HepG2 (cell line): ENCODE data around the gene KLHL30. TPM values are rescaled to one million over a fixed set of nuclear protein-coding genes. Genes with fewer than 3 reads are reported as not detected.

Experiments used
- ATAC-seq: fragments of 200-7000 bp; cut with Tn5 transposase; 3 replicates; pipeline ENCODE4 v1.9.1; 2020; ENCODE audit warnings: mild to moderate bottlenecking, moderate library complexity
- BruUV-seq: library from RNA; stranded (reverse); fragments of 400-500 nt; replicated peaks from 2 replicates; lab custom pipeline; 2021; lab: Mats Ljungman, UMichigan
- CTCF ChIA-PET: fragments of 300-600 bp; formaldehyde crosslinking; extraction: SDS; loops from one replicate; lab custom pipeline; 2021; ENCODE audit warnings: low total read pairs, inconsistent platforms, low intra/inter-chr PET ratio; lab: Yijun Ruan, JAX
- POLR2A ChIA-PET: fragments of 350-600 bp; sonication (Branson Sonifier 250); formaldehyde crosslinking; loops from one replicate; lab custom pipeline; 2020; ENCODE audit warnings: antibody characterized with exemption, inconsistent platforms; lab: Yijun Ruan, JAX
- DNase-seq: peaks from one replicate; pipeline ENCODE4 v3.0.0-alpha.2; 2015; ENCODE audit warnings: low spot score
- FAIRE-seq: peaks from 3 replicates; lab custom pipeline; 2011; peaks lifted over from hg19 to GRCh38; lab: Jason Lieb, UNC
- H2AFZ ChIP-seq: one replicate; pipeline ENCODE4 v1.6.1; 2011; ENCODE audit warnings: low read length, inconsistent platforms
- H3K27ac ChIP-seq: fragments of 300-600 bp; 3 replicates; pipeline ENCODE4 v1.8.0; 2011; ENCODE audit warnings: mixed run types, mild to moderate bottlenecking, mixed read lengths, low read length, inconsistent platforms; ENCODE audit not compliant: insufficient read depth; ENCODE audit errors: extremely low read length
- H3K27me3 ChIP-seq, 2 experiments: fragments of 200-600 bp in 1 of 2; 2 replicates in 1 of 2; 3 replicates in 1 of 2; pipeline versions ENCODE4 v1.6.0 to v1.8.0; 2011; ENCODE audit warnings: low read length in 2 of 2, mild to moderate bottlenecking in 2 of 2, moderate library complexity in 2 of 2, inconsistent platforms in 1 of 2; ENCODE audit not compliant: insufficient read depth in 2 of 2, control insufficient read depth in 1 of 2
- H3K36me3 ChIP-seq, 2 experiments: fragments of 200-600 bp in 1 of 2; replicated peaks in 1 of 2; 2 replicates in 1 of 2; 3 replicates in 1 of 2; pipeline versions ENCODE4 v1.5.1 to v1.8.0; 2011; ENCODE audit warnings: low read length in 2 of 2, inconsistent platforms in 1 of 2; ENCODE audit not compliant: insufficient read depth in 2 of 2, control insufficient read depth in 1 of 2
- H3K4me1 ChIP-seq: 2 replicates; pipeline ENCODE4 v1.5.1; 2012; ENCODE audit warnings: low read length, inconsistent platforms; ENCODE audit not compliant: insufficient read depth
- H3K4me2 ChIP-seq: 2 replicates; pipeline ENCODE4 v1.6.0; 2011; ENCODE audit warnings: low read depth, low read length, inconsistent platforms
- H3K4me3 ChIP-seq, 3 experiments: fragments of 200-600 bp in 1 of 3; sonication (generic), shearing (Covaris generic) in 1 of 3; replicated peaks in 1 of 3; 2 replicates each; pipeline ENCODE4 v1.5.1; 2011 to 2016; ENCODE audit warnings: low read length in 3 of 3, inconsistent platforms in 2 of 3, low read depth in 2 of 3, mild to moderate bottlenecking in 2 of 3, control low read depth in 1 of 3, mixed read lengths in 1 of 3; ENCODE audit not compliant: insufficient read depth in 1 of 3
- H3K79me2 ChIP-seq: one replicate; pipeline ENCODE4 v1.6.1; 2011; ENCODE audit warnings: low read length, inconsistent platforms; ENCODE audit not compliant: insufficient read depth
- H3K9ac ChIP-seq: 2 replicates; pipeline ENCODE4 v1.6.0; 2011; ENCODE audit warnings: mild to moderate bottlenecking, low read depth, low read length, inconsistent platforms; ENCODE audit not compliant: insufficient read depth
- H3K9me3 ChIP-seq: 2 replicates; pipeline ENCODE4 v1.5.1; 2012; ENCODE audit warnings: mild to moderate bottlenecking, low read length
- H4K20me1 ChIP-seq: 2 replicates; pipeline ENCODE4 v1.6.0; 2011; ENCODE audit warnings: inconsistent platforms, mild to moderate bottlenecking, low read length, moderate library complexity; ENCODE audit not compliant: insufficient read depth
- CBX2 ChIP-seq, 2 experiments: fragments of 200-600 bp in 1 of 2; sonication (generic); formaldehyde crosslinking in 1 of 2; IDR thresholded peaks; 2 replicates each; pipeline versions ENCODE4 v1.7.0 to v1.8.1; 2018 to 2022; ENCODE audit warnings: low read depth in 2 of 2, low read length in 1 of 2, mild to moderate bottlenecking in 1 of 2, missing genetic modification reagents in 1 of 2
- DMAP1 ChIP-seq: IDR thresholded peaks from 2 replicates; pipeline ENCODE4 v1.6.1; 2016
- FOXM1 ChIP-seq: sonication (generic); formaldehyde crosslinking; IDR thresholded peaks from 2 replicates; pipeline ENCODE4 v1.5.0; 2020; ENCODE audit warnings: missing genetic modification reagents
- HNRNPH1 ChIP-seq: fragments of 200-400 bp; formaldehyde crosslinking; optimal IDR thresholded peaks from 2 replicates; pipeline ENCODE3; 2017; ENCODE audit warnings: mild to moderate bottlenecking, low read depth, low read length
- JUND ChIP-seq: sonication (generic); formaldehyde crosslinking; IDR thresholded peaks from 2 replicates; pipeline ENCODE4 v1.8.0; 2022; ENCODE audit warnings: mild to moderate bottlenecking, missing genetic modification reagents
- PHF20 ChIP-seq: sonication (generic); formaldehyde crosslinking; IDR thresholded peaks from 2 replicates; pipeline ENCODE4 v1.5.0; 2020; ENCODE audit warnings: mild to moderate bottlenecking, missing genetic modification reagents
- POLR2AphosphoS5 ChIP-seq: IDR thresholded peaks from 2 replicates; pipeline ENCODE4 v1.6.1; 2012; ENCODE audit warnings: low read depth, low read length
- SIN3B ChIP-seq: fragments of 150-350 bp; IDR thresholded peaks from 2 replicates; pipeline ENCODE4 v1.6.1; 2014; ENCODE audit warnings: low read length
- SMYD3 ChIP-seq: sonication (generic); formaldehyde crosslinking; IDR thresholded peaks from 2 replicates; pipeline ENCODE4 v1.8.1; 2023; ENCODE audit warnings: mild to moderate bottlenecking, missing genetic modification reagents
- SOX6 ChIP-seq, 2 experiments: fragments of 450-650 bp in 1 of 2; sonication (generic) in 1 of 2; formaldehyde crosslinking in 1 of 2; IDR thresholded peaks; 2 replicates each; pipeline versions ENCODE4 v1.4.0 to v1.6.1; 2017 to 2020; ENCODE audit warnings: antibody characterized with exemption in 1 of 2, mild to moderate bottlenecking in 1 of 2, missing genetic modification reagents in 1 of 2
- SP2 ChIP-seq: sonication (generic); formaldehyde crosslinking; IDR thresholded peaks from 2 replicates; pipeline ENCODE4 v1.5.1; 2020; ENCODE audit warnings: mild to moderate bottlenecking, missing genetic modification reagents
- ZNF232 ChIP-seq: sonication (generic); formaldehyde crosslinking; IDR thresholded peaks from 2 replicates; pipeline ENCODE4 v1.4.0; 2020; ENCODE audit warnings: missing genetic modification reagents, borderline replicate concordance
- ZNF282 ChIP-seq: fragments of 450-650 bp; IDR thresholded peaks from 2 replicates; pipeline ENCODE4 v1.6.1; 2018; ENCODE audit not compliant: partially characterized antibody
- ZNF333 ChIP-seq: sonication (generic); formaldehyde crosslinking; IDR thresholded peaks from 2 replicates; pipeline ENCODE4 v1.4.0; 2020; ENCODE audit warnings: mild to moderate bottlenecking, missing genetic modification reagents, borderline replicate concordance
- ZNF367 ChIP-seq: sonication (generic); formaldehyde crosslinking; IDR thresholded peaks from 2 replicates; pipeline ENCODE4 v1.4.0; 2020; ENCODE audit warnings: missing genetic modification reagents, borderline replicate concordance
- ZNF530 ChIP-seq: sonication (generic); formaldehyde crosslinking; IDR thresholded peaks from 2 replicates; pipeline ENCODE4 v1.5.0; 2020; ENCODE audit warnings: low read depth, mild to moderate bottlenecking, missing genetic modification reagents
- ZNF841 ChIP-seq: sonication (generic); formaldehyde crosslinking; IDR thresholded peaks from 2 replicates; pipeline ENCODE4 v1.8.1; 2023; ENCODE audit warnings: missing genetic modification reagents, borderline replicate concordance
- WGBS: methylation state at CpG from one replicate; pipeline ENCODE4 v1.1.6; 2017; ENCODE audit warnings: low lambda C conversion rate; 5-methylcytosine and 5-hydroxymethylcytosine counted together
- in situ Hi-C: cut with HindIII; loops from 2 replicates; pipeline ENCODE4 v1.10.0; 2017; ENCODE audit warnings: low pct_unique_long_range_greater_than_20kb; ENCODE audit not compliant: extremely low pct_ligation_motif_present
- intact Hi-C: fragments of 100-400 bp; cut with micrococcal nuclease; formaldehyde crosslinking; loops from one replicate; pipeline ENCODE4 v1.10.0; 2022; ENCODE audit not compliant: unreplicated experiment
- polyA plus RNA-seq, 8 experiments: library from polyadenylated mRNA; depleted of rRNA in 3 of 8; stranded (reverse) in 7 of 8; unstranded in 1 of 8; fragments of >200 nt; fragmentation: Illumina TruSeq in 4 of 8; extraction: Trizol in 4 of 8; gene quantifications; 2 replicates each; pipeline versions ENCODE4 v1.2.1 to v1.2.3, GENCODE V29; 2011 to 2016; ENCODE audit warnings: low read depth in 4 of 8, missing spikeins in 1 of 8, mixed read lengths in 1 of 8; ENCODE audit not compliant: insufficient read depth in 1 of 8
- total RNA-seq, 5 experiments: library from RNA; depleted of rRNA; stranded (reverse); fragments of >200 nt; fragmentation: Illumina TruSeq; extraction: Trizol; gene quantifications; 2 replicates each; pipeline ENCODE4 v1.2.3, GENCODE V29; 2016; ENCODE audit warnings: low read depth in 1 of 5
- TF ChIP-seq, protein P1 (sequence below): conservative IDR thresholded peaks from 2 replicates; pipeline ENCODE4 v1.6.1; 2018; ENCODE audit warnings: missing genetic modification reagents
- TF ChIP-seq, protein P2 (sequence below): sonication (generic); formaldehyde crosslinking; IDR thresholded peaks from 2 replicates; pipeline ENCODE4 v1.5.1; 2020; ENCODE audit warnings: missing genetic modification reagents, mild to moderate bottlenecking, borderline replicate concordance
- TF ChIP-seq, protein P3 (sequence below): sonication (generic); formaldehyde crosslinking; conservative IDR thresholded peaks from 2 replicates; pipeline ENCODE4 v1.4.0; 2020; ENCODE audit warnings: missing genetic modification reagents

Gene KLHL30
- total and polyA plus RNA-seq, 2 of the 13 experiments (the other 11 are each of a cell fraction or from before 2014, with no cell fraction given), result 0.05 TPM; not detected in 1

DNA sequence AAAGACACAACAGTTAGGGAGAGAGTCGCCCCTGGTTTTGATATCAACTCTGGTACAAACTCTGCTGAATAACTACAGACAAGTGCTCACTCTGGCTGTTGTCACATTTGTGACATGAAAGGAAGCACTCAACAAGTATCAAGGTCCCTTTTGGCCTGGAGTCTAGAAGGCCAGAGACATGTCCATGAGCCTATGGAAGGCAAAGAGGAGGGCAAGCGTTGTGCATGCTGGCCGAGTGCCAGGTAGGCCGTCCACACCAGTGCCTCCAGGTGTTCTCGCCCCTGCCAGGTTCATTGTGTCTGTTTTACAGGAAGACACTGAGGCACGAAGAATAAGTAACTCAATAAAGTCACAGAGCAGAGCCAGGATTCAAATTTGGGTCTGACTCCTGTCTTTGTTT, 43.9 kb downstream of the KLHL30 start:
- Histone ChIP-seq H3K9ac (no peak overlapping the region), H4K20me1 (no peaks in the 10 kb centered on the region), H2AFZ (no peak overlapping the region), H3K27ac (no peak overlapping the region), H3K4me3 (no peak overlapping the region), H3K4me2 (no peak overlapping the region), H3K36me3 (peaks cover 41 to 94% of the 10 kb centered on the region in 2 experiments), H3K4me1 (no peaks in the 10 kb centered on the region), H3K27me3 (no peaks in the 10 kb centered on the region), H3K9me3 (no peaks in the 10 kb centered on the region), H3K79me2 (no peaks in the 10 kb centered on the region)
- TF ChIP-seq ZNF333 (CRISPR knock-in tag), result no peak
- TF ChIP-seq, protein P1, sequence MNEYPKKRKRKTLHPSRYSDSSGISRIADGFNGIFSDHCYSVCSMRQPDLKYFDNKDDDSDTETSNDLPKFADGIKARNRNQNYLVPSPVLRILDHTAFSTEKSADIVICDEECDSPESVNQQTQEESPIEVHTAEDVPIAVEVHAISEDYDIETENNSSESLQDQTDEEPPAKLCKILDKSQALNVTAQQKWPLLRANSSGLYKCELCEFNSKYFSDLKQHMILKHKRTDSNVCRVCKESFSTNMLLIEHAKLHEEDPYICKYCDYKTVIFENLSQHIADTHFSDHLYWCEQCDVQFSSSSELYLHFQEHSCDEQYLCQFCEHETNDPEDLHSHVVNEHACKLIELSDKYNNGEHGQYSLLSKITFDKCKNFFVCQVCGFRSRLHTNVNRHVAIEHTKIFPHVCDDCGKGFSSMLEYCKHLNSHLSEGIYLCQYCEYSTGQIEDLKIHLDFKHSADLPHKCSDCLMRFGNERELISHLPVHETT (CRISPR knock-in tag), result no peak
- TF ChIP-seq ZNF282, result no peak
- no peak for TF ChIP-seq POLR2AphosphoS5
- no peak for TF ChIP-seq JUND (CRISPR knock-in tag)
- no peak for TF ChIP-seq FOXM1
- TF ChIP-seq, protein P2, sequence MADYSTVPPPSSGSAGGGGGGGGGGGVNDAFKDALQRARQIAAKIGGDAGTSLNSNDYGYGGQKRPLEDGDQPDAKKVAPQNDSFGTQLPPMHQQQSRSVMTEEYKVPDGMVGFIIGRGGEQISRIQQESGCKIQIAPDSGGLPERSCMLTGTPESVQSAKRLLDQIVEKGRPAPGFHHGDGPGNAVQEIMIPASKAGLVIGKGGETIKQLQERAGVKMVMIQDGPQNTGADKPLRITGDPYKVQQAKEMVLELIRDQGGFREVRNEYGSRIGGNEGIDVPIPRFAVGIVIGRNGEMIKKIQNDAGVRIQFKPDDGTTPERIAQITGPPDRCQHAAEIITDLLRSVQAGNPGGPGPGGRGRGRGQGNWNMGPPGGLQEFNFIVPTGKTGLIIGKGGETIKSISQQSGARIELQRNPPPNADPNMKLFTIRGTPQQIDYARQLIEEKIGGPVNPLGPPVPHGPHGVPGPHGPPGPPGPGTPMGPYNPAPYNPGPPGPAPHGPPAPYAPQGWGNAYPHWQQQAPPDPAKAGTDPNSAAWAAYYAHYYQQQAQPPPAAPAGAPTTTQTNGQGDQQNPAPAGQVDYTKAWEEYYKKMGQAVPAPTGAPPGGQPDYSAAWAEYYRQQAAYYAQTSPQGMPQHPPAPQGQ (CRISPR knock-in tag), result no peak
- TF ChIP-seq SIN3B, result no peak
- TF ChIP-seq DMAP1 (CRISPR knock-in tag), result no peak
- TF ChIP-seq SP2 (CRISPR knock-in tag), result no peak
- TF ChIP-seq, protein P3, sequence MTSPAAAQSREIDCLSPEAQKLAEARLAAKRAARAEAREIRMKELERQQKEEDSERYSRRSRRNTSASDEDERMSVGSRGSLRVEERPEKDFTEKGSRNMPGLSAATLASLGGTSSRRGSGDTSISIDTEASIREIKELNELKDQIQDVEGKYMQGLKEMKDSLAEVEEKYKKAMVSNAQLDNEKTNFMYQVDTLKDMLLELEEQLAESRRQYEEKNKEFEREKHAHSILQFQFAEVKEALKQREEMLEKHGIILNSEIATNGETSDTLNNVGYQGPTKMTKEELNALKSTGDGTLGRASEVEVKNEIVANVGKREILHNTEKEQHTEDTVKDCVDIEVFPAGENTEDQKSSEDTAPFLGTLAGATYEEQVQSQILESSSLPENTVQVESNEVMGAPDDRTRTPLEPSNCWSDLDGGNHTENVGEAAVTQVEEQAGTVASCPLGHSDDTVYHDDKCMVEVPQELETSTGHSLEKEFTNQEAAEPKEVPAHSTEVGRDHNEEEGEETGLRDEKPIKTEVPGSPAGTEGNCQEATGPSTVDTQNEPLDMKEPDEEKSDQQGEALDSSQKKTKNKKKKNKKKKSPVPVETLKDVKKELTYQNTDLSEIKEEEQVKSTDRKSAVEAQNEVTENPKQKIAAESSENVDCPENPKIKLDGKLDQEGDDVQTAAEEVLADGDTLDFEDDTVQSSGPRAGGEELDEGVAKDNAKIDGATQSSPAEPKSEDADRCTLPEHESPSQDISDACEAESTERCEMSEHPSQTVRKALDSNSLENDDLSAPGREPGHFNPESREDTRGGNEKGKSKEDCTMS (CRISPR knock-in tag), result no peak
- no peak for TF ChIP-seq CBX2 (IDR thresholded peaks at IDR 0.05; ENCODE audit: low read depth, low read length)
- no peak for TF ChIP-seq CBX2 (CRISPR knock-in tag; IDR thresholded peaks at IDR 0.05; ENCODE audit: low read depth)
- no peak for TF ChIP-seq ZNF841 (CRISPR knock-in tag)
- no peak for TF ChIP-seq ZNF232 (CRISPR knock-in tag)
- no peak for TF ChIP-seq ZNF367
- TF ChIP-seq SMYD3 (CRISPR knock-in tag), result no peak
- TF ChIP-seq PHF20 (CRISPR knock-in tag), result no peak
- no peak for TF ChIP-seq HNRNPH1
- no peak for TF ChIP-seq ZNF530 (CRISPR knock-in tag)
- TF ChIP-seq SOX6 (IDR thresholded peaks at IDR 0.05), result no peak
- TF ChIP-seq SOX6 (CRISPR knock-in tag; IDR thresholded peaks at IDR 0.05), result no peak
- FAIRE-seq (no peak), ATAC-seq (no peak), DNase-seq (no peak)
- ChIA-PET CTCF (no interaction called here), POLR2A (no interaction called here)
- no TSS peak for BruUV-seq
- intact Hi-C loops, result no loop called here
- in situ Hi-C loops, result no loop called here
- WGBS, result 94% methylated on average over 6 of the region's 6 CpGs
